ENCODE measurements around the gene SH3RF1.
"Not testable (repeated sequence)": the region's sequence is repeated elsewhere in the genome, so short reads cannot be mapped to it uniquely, and the experiment has no call there.

Gene SH3RF1

DNA sequence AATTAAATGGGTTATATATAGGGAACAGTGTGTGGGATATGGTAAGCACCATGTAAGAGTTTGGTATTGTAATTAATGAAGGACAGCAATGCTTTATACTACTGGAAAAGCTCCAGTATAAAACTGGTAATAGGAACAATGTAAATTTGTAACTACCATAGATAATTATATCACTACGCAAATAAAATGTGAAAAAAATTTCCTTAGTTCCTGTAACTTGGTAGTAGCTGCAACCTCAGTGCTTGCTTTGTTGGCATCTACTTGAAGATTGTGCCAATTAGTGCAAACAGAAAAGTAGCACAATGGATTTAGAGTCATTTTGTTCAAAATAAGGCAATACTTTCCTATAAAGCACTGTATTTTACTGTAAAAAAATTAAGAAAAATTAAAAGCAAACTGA is 34.4 kb upstream of the SH3RF1 start:
- H3K4me1 ChIP-seq (ENCODE audit: control insufficient read depth in 1 of 2, insufficient read depth in 2 of 2, low read length in 2 of 2), result no peaks in the 10 kb centered on the region
- no peaks in the 10 kb centered on the region for H3K9me3 ChIP-seq (ENCODE audit: control insufficient read depth in 1 of 2, low read length in 2 of 2)
- no peak overlapping the region for H3K27ac ChIP-seq (ENCODE audit: low read depth, low read length)
- H3K9ac ChIP-seq (ENCODE audit: low read depth in 1 of 2, low read length in 2 of 2), result no peak overlapping the region
- H3K4me3 ChIP-seq (ENCODE audit: low read depth in 1 of 2, low read length in 2 of 2), result no peak overlapping the region
- no peaks in the 10 kb centered on the region for H3K36me3 ChIP-seq (ENCODE audit: control insufficient read depth in 1 of 2, insufficient read depth in 2 of 2, low read length in 2 of 2)
- H3K27me3 ChIP-seq (ENCODE audit: control insufficient read depth in 1 of 2, insufficient read depth in 2 of 2, low read length in 2 of 2), result no peaks in the 10 kb centered on the region

DNA sequence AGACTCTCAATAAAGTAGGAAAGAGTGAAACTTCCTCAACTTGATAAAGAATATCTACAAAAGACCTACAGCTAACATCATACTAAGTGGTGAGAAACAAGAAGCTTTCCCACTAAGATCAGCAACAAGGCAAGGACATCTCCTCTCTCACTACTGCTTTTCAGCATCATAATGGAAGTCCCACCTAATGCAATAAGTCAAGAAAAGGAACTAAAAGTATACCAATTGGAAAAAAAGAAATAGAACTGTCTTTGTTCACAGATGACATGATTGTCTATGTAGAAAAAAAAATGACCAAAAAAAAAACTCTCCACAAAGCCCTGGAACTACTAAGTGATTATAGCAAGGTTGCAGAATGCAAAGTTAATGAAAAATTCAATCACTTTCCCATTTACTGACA is 25.1 kb upstream of the SH3RF1 start:
- H3K9me3 ChIP-seq (ENCODE audit: control insufficient read depth in 1 of 2, low read length in 2 of 2), result no peaks in the 10 kb centered on the region
- no peak overlapping the region for H3K9ac ChIP-seq (ENCODE audit: low read depth in 1 of 2, low read length in 2 of 2)
- no peaks in the 10 kb centered on the region for H3K36me3 ChIP-seq (ENCODE audit: control insufficient read depth in 1 of 2, insufficient read depth in 2 of 2, low read length in 2 of 2)
- no peak overlapping the region for H3K27ac ChIP-seq (ENCODE audit: low read depth, low read length)
- H3K4me1 ChIP-seq (ENCODE audit: control insufficient read depth in 1 of 2, insufficient read depth in 2 of 2, low read length in 2 of 2), result no peaks in the 10 kb centered on the region
- no peak overlapping the region for H3K4me3 ChIP-seq (ENCODE audit: low read depth in 1 of 2, low read length in 2 of 2)
- H3K27me3 ChIP-seq (ENCODE audit: control insufficient read depth in 1 of 2, insufficient read depth in 2 of 2, low read length in 2 of 2), result no peaks in the 10 kb centered on the region

DNA sequence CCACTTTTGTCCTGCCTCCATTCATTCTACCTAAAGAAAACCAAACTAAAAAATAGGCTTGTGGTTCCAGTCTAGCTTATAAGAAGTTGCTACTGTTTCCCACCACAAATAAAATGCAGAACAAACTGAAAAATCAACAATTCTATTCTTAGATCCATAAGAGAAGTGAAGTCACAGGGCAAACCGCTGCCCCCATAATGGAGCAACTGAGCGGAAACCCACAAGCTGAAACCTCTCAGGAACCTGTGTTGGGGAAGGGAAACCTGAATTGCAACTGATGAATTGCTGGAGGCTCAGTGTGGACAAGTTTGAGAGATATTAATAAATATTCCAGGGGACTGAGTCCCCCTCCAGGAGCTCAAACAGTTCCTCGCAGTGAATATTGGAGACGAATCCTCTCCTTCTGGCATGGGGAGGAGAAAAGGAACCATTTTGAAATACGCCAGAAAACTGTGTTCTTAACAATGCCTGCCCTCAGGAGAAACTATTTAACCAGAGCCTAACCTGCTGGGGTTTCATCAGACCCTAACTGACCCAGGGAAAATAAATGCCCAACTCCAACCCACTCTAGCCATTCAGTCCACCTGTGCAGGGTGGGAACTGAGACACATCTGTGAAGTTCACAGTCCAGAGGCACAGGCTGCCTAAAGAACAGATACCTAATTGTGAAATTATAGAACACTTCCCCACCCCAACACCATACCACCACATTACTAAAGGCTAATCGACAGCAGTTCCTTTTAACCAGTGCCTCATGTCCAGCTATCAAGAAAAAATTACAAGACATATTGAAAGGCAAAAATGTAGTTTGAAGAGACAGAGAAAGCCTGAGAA is 22.8 kb upstream of the SH3RF1 start:
- Histone ChIP-seq H3K4me3 (ENCODE audit: low read depth in 1 of 2, low read length in 2 of 2) (no peak overlapping the region), H3K9ac (ENCODE audit: low read depth in 1 of 2, low read length in 2 of 2) (no peak overlapping the region), H3K36me3 (ENCODE audit: control insufficient read depth in 1 of 2, insufficient read depth in 2 of 2, low read length in 2 of 2) (no peaks in the 10 kb centered on the region), H3K4me1 (ENCODE audit: control insufficient read depth in 1 of 2, insufficient read depth in 2 of 2, low read length in 2 of 2) (no peaks in the 10 kb centered on the region), H3K27ac (ENCODE audit: low read depth, low read length) (no peak overlapping the region), H3K9me3 (ENCODE audit: control insufficient read depth in 1 of 2, low read length in 2 of 2) (no peaks in the 10 kb centered on the region), H3K27me3 (ENCODE audit: control insufficient read depth in 1 of 2, insufficient read depth in 2 of 2, low read length in 2 of 2) (no peaks in the 10 kb centered on the region)

DNA sequence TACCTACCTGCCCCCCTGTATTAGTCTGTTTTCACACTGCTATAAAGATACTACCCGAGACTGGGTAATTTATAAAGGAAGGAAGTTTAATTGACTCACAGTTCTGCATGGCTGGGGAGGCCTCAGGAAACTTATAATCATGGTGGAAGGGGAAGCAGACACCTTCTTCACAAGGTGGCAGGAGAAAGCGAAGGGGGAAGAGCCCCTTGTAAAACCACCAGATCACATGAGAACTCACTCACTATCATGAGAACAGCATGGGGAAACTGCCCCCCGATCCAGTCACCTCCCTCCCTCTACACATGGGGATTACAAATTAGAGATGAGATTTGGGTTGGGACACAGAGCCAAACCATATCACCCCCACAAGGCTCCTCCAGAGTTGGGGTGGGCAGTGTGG is 17.2 kb upstream of the SH3RF1 start:
- not testable (repeated sequence) for H3K9ac ChIP-seq (ENCODE audit: low read depth in 1 of 2, low read length in 2 of 2); H3K4me3 ChIP-seq (ENCODE audit: low read depth in 1 of 2, low read length in 2 of 2); H3K27me3 ChIP-seq (ENCODE audit: control insufficient read depth in 1 of 2, insufficient read depth in 2 of 2, low read length in 2 of 2); H3K9me3 ChIP-seq (ENCODE audit: control insufficient read depth in 1 of 2, low read length in 2 of 2); H3K27ac ChIP-seq (ENCODE audit: low read depth, low read length); H3K36me3 ChIP-seq (ENCODE audit: control insufficient read depth in 1 of 2, insufficient read depth in 2 of 2, low read length in 2 of 2); H3K4me1 ChIP-seq (ENCODE audit: control insufficient read depth in 1 of 2, insufficient read depth in 2 of 2, low read length in 2 of 2)

DNA sequence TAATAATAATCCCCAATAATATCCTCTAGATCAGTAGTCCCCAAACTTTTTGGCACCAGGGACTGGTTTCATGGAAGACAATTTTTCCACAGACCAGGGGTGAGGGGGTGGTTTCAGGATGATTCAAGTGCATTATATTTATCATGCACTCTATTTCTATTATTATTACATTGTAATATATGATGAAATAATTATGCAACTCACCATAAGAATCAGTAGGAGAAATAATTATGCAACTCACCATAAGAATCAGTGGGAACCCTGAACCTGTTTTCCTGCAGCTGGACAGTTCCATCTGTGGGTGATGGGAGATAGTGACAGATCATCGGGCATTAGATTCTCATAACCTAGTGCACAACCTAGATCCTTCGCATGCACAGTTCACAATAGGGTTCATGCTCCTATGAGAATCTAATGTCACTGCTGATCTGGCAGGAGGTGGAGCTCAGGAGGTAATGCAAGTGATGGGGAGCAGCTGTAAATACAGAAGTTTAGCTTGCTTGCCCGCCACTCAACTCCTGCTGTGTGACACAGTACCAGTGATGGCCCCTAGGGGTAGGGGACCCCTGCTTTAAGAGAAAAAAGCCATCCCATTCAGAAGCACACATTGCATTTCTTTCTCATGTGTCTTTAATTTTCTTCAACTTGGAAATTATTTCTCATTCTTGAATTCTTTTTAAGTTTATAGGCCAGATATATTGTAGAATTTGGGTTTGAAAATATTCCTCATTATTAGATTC is 16.0 kb upstream of the SH3RF1 start:
- Histone ChIP-seq H3K9me3 (ENCODE audit: control insufficient read depth in 1 of 2, low read length in 2 of 2) (no peaks in the 10 kb centered on the region), H3K36me3 (ENCODE audit: control insufficient read depth in 1 of 2, insufficient read depth in 2 of 2, low read length in 2 of 2) (no peaks in the 10 kb centered on the region), H3K4me1 (ENCODE audit: control insufficient read depth in 1 of 2, insufficient read depth in 2 of 2, low read length in 2 of 2) (no peaks in the 10 kb centered on the region), H3K4me3 (ENCODE audit: low read depth in 1 of 2, low read length in 2 of 2) (no peak overlapping the region), H3K27ac (ENCODE audit: low read depth, low read length) (no peak overlapping the region), H3K27me3 (ENCODE audit: control insufficient read depth in 1 of 2, insufficient read depth in 2 of 2, low read length in 2 of 2) (no peaks in the 10 kb centered on the region), H3K9ac (ENCODE audit: low read depth in 1 of 2, low read length in 2 of 2) (no peak overlapping the region)

DNA sequence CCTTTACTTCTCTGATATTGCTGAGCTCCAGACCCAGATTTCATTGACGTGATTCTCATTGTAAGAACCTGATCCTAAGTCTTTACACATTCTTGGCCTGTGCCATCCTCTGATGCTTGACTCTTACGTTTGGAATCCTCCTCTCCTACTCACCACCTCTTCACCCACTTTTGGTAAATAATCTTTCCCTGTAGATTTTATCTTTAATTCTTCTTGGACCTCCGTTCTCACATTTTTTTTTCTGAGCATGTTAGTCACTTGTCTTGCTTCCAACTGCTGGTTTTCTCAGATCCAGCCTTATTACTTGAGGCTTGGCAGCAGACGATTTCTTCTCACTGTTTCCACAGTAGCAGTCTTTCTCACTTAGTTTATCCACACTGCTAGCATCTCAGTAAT is 12.4 kb upstream of the SH3RF1 start:
- Histone ChIP-seq H3K36me3 (ENCODE audit: control insufficient read depth in 1 of 2, insufficient read depth in 2 of 2, low read length in 2 of 2) (no peaks in the 10 kb centered on the region), H3K9me3 (ENCODE audit: control insufficient read depth in 1 of 2, low read length in 2 of 2) (no peaks in the 10 kb centered on the region), H3K27me3 (ENCODE audit: control insufficient read depth in 1 of 2, insufficient read depth in 2 of 2, low read length in 2 of 2) (no peaks in the 10 kb centered on the region), H3K4me3 (ENCODE audit: low read depth in 1 of 2, low read length in 2 of 2) (no peak overlapping the region), H3K27ac (ENCODE audit: low read depth, low read length) (no peak overlapping the region), H3K9ac (ENCODE audit: low read depth in 1 of 2, low read length in 2 of 2) (no peak overlapping the region), H3K4me1 (ENCODE audit: control insufficient read depth in 1 of 2, insufficient read depth in 2 of 2, low read length in 2 of 2) (no peaks in the 10 kb centered on the region)

DNA sequence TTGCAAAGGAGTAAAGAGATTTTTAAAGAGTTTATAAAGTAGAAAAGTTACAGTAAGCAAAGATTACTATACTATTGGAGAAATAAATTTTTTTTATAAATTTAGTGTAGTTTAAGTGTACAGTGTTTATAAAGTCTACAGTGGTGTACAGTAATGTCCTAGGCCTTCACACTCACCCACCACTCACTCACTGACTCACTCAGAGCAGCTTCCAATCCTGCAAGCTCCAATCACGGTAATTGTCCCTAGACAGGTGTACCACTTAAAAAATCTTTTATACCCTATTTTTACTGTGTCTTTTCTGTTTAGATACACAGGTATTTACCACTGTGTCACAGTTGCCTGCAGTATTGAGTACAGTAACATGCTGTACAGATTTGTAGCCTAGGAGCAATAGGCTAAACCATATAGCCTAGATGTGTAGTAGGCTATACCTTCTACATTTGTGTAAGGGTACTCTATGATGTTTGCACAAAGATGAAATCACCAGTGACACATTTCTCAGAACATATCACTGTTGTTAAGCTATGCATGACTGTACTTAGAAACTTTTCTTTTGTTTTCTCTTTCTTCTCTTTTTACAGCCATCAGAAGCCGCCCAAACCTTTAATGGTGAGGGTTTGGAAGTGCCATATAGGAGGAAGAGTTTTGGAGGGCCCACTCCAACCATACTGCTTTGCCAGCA is 11.8 kb upstream of the SH3RF1 start:
- Histone ChIP-seq H3K27ac (ENCODE audit: low read depth, low read length) (no peak overlapping the region), H3K9me3 (ENCODE audit: control insufficient read depth in 1 of 2, low read length in 2 of 2) (no peaks in the 10 kb centered on the region), H3K9ac (ENCODE audit: low read depth in 1 of 2, low read length in 2 of 2) (no peak overlapping the region), H3K4me3 (ENCODE audit: low read depth in 1 of 2, low read length in 2 of 2) (no peak overlapping the region), H3K36me3 (ENCODE audit: control insufficient read depth in 1 of 2, insufficient read depth in 2 of 2, low read length in 2 of 2) (no peaks in the 10 kb centered on the region), H3K27me3 (ENCODE audit: control insufficient read depth in 1 of 2, insufficient read depth in 2 of 2, low read length in 2 of 2) (no peaks in the 10 kb centered on the region), H3K4me1 (ENCODE audit: control insufficient read depth in 1 of 2, insufficient read depth in 2 of 2, low read length in 2 of 2) (no peaks in the 10 kb centered on the region)

DNA sequence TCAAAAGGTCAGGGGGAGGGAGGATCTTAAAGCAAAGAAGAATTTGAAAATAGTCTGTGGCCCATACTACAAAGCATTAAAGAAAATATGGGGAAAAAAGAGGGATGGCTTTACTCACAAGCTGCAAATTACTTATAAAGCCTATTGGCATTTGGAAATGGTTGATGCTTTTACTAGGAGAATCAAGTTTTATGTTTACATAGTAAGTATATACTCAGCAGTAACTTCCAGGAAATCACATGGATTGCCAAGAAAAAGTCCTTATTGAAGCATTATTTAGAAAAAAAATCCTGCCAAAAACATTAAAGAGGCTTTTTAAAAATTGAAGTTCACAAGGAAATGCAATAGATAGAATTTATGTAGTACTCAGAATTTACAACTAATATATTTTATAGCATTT is 8.4 kb upstream of the SH3RF1 start:
- no peaks in the 10 kb centered on the region for H3K9me3 ChIP-seq (ENCODE audit: control insufficient read depth in 1 of 2, low read length in 2 of 2)
- H3K4me1 ChIP-seq (ENCODE audit: control insufficient read depth in 1 of 2, insufficient read depth in 2 of 2, low read length in 2 of 2), result no peaks in the 10 kb centered on the region
- no peak overlapping the region for H3K4me3 ChIP-seq (ENCODE audit: low read depth in 1 of 2, low read length in 2 of 2)
- no peak overlapping the region for H3K27ac ChIP-seq (ENCODE audit: low read depth, low read length)
- no peak overlapping the region for H3K9ac ChIP-seq (ENCODE audit: low read depth in 1 of 2, low read length in 2 of 2)
- H3K27me3 ChIP-seq (ENCODE audit: control insufficient read depth in 1 of 2, insufficient read depth in 2 of 2, low read length in 2 of 2), result no peaks in the 10 kb centered on the region
- H3K36me3 ChIP-seq (ENCODE audit: control insufficient read depth in 1 of 2, insufficient read depth in 2 of 2, low read length in 2 of 2), result no peaks in the 10 kb centered on the region

DNA sequence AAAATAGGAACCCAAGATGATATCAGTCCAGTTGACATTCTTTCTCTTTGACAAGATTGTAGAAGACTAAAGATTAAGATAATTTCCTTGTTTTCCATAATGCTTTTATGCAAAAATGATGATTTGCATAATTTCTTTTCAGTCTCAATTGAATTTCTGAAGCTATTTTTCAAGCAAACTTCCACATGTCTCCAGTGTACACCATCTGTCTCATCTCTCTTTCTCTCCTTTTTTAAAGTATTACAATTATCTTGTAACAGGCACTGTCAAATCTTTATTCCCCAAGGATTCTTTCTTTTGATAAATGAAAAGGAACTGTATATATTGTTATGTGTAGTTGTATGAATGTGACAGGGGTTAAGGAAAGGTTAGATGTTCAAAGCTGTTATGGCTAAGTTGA is 7.9 kb upstream of the SH3RF1 start:
- H3K4me1 ChIP-seq (ENCODE audit: control insufficient read depth in 1 of 2, insufficient read depth in 2 of 2, low read length in 2 of 2), result no peaks in the 10 kb centered on the region
- no peaks in the 10 kb centered on the region for H3K36me3 ChIP-seq (ENCODE audit: control insufficient read depth in 1 of 2, insufficient read depth in 2 of 2, low read length in 2 of 2)
- H3K4me3 ChIP-seq (ENCODE audit: low read depth in 1 of 2, low read length in 2 of 2), result no peak overlapping the region
- no peak overlapping the region for H3K9ac ChIP-seq (ENCODE audit: low read depth in 1 of 2, low read length in 2 of 2)
- H3K9me3 ChIP-seq (ENCODE audit: control insufficient read depth in 1 of 2, low read length in 2 of 2), result no peaks in the 10 kb centered on the region
- no peak overlapping the region for H3K27ac ChIP-seq (ENCODE audit: low read depth, low read length)
- no peaks in the 10 kb centered on the region for H3K27me3 ChIP-seq (ENCODE audit: control insufficient read depth in 1 of 2, insufficient read depth in 2 of 2, low read length in 2 of 2)

DNA sequence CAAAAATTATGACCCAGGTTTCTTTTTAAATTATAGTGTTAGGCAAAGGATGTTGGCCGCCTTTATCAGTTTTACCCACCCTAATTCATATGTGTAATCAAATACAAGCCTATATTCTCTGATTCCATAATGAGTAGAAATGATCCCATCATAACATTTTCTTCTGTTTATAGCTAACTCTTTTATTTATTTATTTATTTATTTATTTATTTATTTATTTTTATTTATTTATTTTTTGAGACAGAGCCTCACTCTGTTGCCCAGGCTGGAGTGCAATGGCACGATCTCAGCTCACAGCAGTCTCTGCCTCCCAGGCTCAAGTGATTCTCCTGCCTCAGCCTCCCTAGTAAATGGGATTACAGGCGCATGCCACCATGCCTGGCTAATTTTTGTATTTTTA is 7.1 kb upstream of the SH3RF1 start:
- H3K27ac ChIP-seq (ENCODE audit: low read depth, low read length); H3K36me3 ChIP-seq (ENCODE audit: control insufficient read depth in 1 of 2, insufficient read depth in 2 of 2, low read length in 2 of 2); H3K9me3 ChIP-seq (ENCODE audit: control insufficient read depth in 1 of 2, low read length in 2 of 2); H3K4me3 ChIP-seq (ENCODE audit: low read depth in 1 of 2, low read length in 2 of 2); H3K9ac ChIP-seq (ENCODE audit: low read depth in 1 of 2, low read length in 2 of 2); H3K4me1 ChIP-seq (ENCODE audit: control insufficient read depth in 1 of 2, insufficient read depth in 2 of 2, low read length in 2 of 2); H3K27me3 ChIP-seq (ENCODE audit: control insufficient read depth in 1 of 2, insufficient read depth in 2 of 2, low read length in 2 of 2): not testable (repeated sequence)

Data from duodenal mucosa (tissue), 2 donors.